Stimulated activated CD4-positive, alpha-beta T cell treated with anti-CD3 and anti-CD28 coated beads, Interleukin-12 subunit alpha, Interleukin-12 subunit beta, amount 100 ng/mL, for 24 hours (primary cell): ENCODE data around the gene SLC29A1.

Experiments
- DNase-seq, 2 experiments: peaks; one replicate each; pipeline ENCODE4 v3.0.0-alpha.2; 2020; ENCODE audit warnings: low read depth in 2 of 2

The SLC29A1 gene

GRCh38 chr6:44268095-44268628, 44.8 kb downstream of the SLC29A1 start:
- peak in 1 of 2 experiments; percentile 60 for DNase-seq

DNA sequence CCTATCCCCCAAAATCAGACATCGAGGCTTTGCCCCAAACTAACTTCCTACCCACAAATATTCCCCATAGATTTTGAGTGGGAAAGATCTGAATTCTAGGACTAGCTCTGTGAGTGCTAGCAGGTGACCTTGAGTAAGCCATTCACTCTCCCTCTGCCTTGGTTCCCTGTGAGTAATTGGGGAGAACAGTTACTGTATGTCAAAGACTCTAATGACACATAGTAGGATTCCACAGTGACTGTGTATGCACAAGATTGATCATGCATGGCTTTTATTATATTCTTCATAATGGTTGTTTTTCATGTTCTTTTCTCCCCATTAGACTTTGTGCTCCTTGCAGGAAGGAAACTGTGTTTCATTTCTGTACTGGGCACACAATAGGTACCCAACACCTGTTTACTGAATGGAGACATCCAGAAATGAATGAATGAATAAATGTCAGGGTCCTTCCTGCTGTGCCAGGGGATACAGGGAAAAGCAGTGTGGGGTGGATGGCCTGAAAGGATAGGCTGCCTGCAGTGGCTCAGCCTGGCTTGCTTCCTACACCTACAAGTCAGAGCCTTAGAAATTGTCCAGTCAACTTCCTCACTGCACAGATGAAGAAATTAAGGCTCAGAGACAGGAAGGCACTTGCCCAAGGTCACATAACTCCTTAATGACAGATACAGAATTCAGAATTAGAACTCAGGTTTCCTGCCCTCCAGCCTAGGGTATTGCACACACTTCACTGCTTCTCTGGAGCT, 46.0 kb downstream of the SLC29A1 start:
- DNase-seq = no peak

GRCh38 chr6:44269921-44270525, 46.6 kb downstream of the SLC29A1 start, which contains the start of gene TMEM151B:
TSS of gene TMEM151B (plus strand) at chr6:44270450. CDS start at chr6:44270743, 293 bp downstream.
- no peak for DNase-seq

- no peak for DNase-seq
Observed at GRCh38 chr6:44270526-44271405, 47.4 kb downstream of the SLC29A1 start.

DNA sequence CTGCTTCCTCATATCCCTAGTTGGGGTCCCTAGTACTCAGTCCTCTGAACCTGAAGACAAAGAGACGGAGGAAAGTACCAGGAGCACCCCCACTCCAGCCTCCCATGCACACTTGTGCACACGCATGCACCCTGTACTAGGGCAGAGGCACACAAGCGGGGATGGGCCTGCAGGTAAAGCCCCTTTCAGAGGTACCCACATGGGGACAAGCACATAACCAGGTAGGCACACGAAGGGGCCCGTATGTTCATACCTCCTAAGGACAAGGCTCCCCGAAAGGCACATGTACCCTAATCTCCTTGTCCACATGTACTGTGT, 48.0 kb downstream of the SLC29A1 start:
- no peak for DNase-seq

DNA sequence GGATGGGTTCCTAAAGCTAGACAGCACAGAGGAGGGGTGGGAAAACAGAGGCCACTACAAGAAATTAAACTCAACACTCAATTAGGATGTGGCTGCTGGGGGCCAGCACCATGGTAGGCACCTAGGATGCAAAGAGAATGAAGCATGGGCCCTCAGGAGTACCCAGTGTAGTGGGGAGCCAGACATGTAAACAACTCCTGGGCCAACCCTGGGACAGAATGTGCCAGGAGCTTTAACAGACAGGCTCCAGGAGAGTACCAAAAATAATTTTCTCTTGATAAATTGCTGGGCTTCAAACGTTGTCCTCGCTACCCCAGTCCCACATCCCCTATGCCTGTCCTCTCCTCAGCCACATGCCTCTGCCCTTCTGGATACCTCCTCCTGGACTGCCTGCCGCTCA, 48.5 kb downstream of the SLC29A1 start:
- DNase-seq = no peak

DNA sequence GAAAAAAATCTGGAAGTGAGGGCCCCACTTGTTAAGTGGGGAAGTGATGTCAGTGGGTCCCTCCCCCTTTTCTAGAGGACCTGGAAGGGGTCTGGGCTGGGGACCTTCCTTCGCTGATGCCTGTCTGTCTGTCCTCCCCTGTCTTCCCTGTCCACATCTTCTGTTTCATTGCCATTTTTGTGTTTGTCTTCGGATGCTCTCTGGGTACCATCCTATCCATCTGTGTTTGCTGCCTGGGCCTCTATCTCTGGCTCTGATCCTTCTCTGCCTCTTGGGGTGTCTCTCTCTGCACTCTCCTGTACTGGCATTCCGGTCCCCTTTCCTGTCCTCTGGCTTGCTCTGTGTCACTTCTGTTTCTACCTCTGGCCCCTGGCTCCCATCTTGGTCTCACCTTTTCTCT, 49.1 kb downstream of the SLC29A1 start:
- DNase-seq = no peak

DNA sequence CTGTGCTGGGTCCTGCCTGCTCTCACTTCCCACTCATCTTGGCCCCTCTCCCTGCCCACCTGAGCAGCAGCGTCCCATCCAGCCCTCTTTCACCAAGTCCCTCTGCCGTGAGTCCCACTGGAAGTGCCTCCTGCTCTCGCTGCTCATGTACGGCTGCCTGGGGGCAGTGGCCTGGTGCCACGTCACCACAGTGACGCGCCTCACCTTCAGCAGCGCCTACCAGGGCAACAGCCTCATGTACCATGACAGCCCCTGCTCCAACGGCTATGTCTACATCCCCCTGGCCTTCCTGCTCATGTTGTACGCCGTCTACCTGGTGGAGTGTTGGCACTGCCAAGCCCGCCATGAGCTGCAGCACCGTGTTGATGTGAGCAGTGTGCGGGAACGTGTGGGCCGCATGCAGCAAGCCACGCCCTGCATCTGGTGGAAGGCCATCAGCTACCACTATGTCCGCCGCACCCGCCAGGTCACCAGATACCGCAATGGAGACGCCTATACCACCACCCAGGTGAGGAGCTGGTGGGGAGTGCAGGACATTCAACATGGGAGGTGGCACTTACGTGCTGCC, 49.7 kb downstream of the SLC29A1 start:
- DNase-seq = no peak

DNA sequence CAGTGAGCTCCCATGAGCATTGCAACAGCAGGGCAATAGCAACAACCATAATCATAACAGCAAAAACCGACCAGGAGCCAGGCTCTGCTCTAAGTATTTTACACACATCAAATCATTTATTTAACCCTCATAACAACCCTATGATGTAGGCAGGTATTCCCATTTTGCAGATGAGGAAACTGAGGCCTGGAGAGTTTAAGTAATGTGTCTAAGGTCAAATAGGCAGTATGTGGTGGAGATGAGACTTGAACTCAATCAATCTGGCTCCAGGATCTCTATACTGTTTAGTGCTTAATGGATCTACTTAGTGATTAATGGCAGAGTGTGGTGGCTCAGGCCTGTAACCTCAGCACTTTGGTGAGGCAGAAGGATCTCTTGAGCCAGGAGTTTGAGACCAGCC, 50.2 kb downstream of the SLC29A1 start:
- DNase-seq = no peak

- no peak for DNase-seq
Observed at GRCh38 chr6:44275271-44275748, 51.9 kb downstream of the SLC29A1 start.

DNA sequence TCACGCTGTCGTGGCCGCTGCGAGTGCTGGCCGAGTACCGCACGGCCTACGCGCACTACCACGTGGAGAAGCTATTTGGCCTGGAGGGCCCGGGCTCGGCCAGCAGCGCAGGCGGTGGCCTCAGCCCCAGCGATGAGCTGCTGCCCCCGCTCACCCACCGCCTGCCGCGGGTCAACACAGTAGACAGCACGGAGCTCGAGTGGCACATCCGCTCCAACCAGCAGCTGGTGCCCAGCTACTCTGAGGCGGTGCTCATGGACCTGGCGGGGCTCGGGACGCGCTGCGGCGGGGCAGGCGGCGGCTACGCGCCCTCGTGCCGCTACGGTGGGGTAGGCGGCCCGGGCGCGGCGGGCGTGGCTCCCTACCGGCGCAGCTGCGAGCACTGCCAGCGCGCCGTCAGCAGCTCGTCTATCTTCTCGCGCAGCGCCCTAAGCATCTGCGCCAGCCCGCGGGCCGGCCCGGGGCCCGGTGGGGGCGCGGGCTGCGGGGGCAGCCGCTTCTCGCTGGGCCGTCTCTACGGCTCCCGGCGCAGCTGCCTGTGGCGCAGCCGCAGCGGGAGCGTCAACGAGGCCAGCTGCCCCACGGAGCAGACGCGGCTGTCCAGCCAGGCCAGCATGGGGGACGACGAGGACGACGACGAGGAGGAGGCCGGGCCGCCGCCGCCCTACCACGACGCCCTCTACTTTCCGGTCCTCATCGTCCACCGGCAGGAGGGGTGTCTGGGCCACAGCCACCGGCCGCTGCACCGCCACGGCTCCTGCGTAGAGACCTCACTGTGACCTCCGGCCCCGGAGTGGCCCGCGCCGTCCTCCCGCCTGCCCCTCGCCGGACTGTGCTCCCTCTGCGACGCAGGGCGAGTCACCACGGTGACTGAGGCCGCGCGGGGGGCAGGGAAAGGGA, 52.6 kb downstream of the SLC29A1 start:
- DNase-seq = no peak

DNA sequence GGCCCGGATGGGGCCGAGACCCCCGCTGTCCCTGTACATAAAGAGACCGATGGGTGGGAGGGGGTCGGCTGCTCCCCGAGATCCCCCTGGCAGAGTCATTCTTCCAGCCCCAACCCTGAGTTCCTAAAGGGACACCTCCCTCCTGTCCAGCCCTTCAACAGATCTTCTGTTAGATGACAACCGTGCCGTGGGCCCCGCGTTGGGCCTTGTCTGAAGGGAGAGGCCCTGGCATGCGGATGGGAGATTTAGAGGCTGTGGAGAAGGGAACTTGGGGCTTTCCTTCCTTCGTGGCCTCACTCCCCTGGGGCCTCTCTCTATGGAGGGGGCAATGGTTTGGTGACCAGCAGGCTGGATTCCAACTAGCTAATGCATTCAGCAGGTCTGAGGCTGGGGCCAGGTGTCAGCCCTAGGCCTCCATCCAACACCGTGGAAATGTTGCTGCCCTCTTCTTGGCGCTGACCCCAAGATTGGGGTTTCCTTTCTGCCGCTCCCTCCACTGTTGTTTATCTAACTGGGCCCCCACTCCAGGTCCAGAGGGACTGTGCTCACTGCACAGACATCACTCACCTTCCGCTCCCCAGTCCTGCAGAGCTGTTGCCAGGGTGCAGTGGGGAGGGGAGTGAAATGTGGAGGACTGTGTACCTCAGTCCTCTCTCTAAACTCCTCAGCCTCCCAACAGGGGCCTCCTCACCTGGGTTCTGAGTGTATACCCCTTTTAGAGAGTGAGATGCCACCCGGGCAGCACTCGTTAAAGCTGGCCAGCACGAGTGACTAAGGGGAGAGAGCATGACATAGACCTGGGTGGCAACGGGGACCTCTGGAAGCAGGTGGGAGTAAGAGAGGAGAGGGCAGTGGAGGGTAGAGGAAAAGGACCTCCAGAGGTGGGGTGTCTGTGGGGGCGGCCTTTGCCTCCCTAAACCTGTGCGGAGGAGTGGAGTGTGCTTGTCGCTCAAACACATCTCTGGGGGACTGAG, 53.6 kb downstream of the SLC29A1 start:
- DNase-seq = no peak

DNA sequence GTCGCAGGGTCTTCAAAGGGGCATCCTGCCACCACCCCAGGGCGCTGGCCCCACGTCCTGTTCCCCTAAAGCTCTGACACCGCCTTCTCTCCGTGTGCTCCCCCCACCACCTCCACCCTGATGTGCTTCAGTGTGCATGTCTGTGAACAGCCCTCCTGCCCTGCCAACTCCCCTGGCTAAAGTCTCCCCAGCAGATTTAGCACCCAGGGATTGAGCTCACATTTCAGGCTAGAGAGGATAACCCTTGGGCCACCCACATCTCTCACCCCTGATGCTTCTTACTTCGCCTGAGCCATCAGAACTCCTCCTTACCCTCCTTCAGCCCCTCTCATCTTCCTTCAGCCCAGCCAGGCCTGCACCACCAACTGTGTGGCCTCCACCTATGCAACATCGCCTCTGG, 54.4 kb downstream of the SLC29A1 start:
- no peak for DNase-seq

- DNase-seq = no peak
Observed at GRCh38 chr6:44278315-44278714, 54.9 kb downstream of the SLC29A1 start.

GRCh38 chr6:44278774-44279697, 55.6 kb downstream of the SLC29A1 start:
- DNase-seq = no peak
